ENCODE measurements around the gene TMEM223. TPM values are rescaled to one million over a fixed set of nuclear protein-coding genes. Genes with fewer than 3 reads are reported as not detected.

TMEM223 gene
- polyA plus RNA-seq, 1 donor from 2014 or later: 16.5 TPM

- no peaks in the 10 kb centered on the region for H4K20me1 ChIP-seq (ENCODE audit: insufficient read depth)
- H3K79me2 ChIP-seq (replicated peaks; ENCODE audit: insufficient read depth, low read length): peaks cover 34% of the 10 kb centered on the region
- H3K9me3 ChIP-seq (ENCODE audit: low read length): no peaks in the 10 kb centered on the region
- H3K36me3 ChIP-seq (ENCODE audit: insufficient read depth, low read length): no peaks in the 10 kb centered on the region
- peak within 1 kb of the TSS; percentile 98 for H3K4me3 ChIP-seq (ENCODE audit: low read length)
- H3K4me2 ChIP-seq (ENCODE audit: low read length): peak within 1 kb of the TSS; percentile 80
- TF ChIP-seq RAD21 (conservative IDR thresholded peaks at IDR 0.05) (peak; percentile 31), SMC3 (conservative IDR thresholded peaks at IDR 0.05; ENCODE audit: poor library complexity) (no peak), POLR2AphosphoS5 (IDR thresholded peaks at IDR 0.05) (no peak), MXI1 (conservative IDR thresholded peaks at IDR 0.05; ENCODE audit: poor library complexity, severe bottlenecking) (peak; percentile 72), REST (IDR thresholded peaks at IDR 0.05; ENCODE audit: borderline replicate concordance) (no peak), TAF1 (IDR thresholded peaks at IDR 0.05; ENCODE audit: low read depth) (no peak), EP300 (conservative IDR thresholded peaks at IDR 0.05; ENCODE audit: poor library complexity, severe bottlenecking) (no peak), EZH2 (IDR thresholded peaks at IDR 0.05; ENCODE audit: borderline replicate concordance, insufficient read depth, low read length, poor library complexity, severe bottlenecking) (no peak), CTCF (IDR thresholded peaks at IDR 0.05; ENCODE audit: poor library complexity, severe bottlenecking) (no peak)
- H3K9ac ChIP-seq (ENCODE audit: low read length): peak within 1 kb of the TSS; percentile 95
- H2AFZ ChIP-seq (ENCODE audit: low read depth, low read length): peak within 1 kb of the TSS; percentile 49
- no peaks in the 10 kb centered on the region for H3F3A ChIP-seq (ENCODE audit: insufficient read depth, low read length, poor library complexity, severe bottlenecking)
- H3K27ac ChIP-seq (ENCODE audit: low read length): peak within 1 kb of the TSS; percentile 91
- H3K27me3 ChIP-seq (ENCODE audit: insufficient read depth, low read depth, low read length): no peaks in the 10 kb centered on the region
- H3K9me2 ChIP-seq (ENCODE audit: insufficient read depth, low read length): no peaks in the 10 kb centered on the region
These were observed 40.8 kb upstream of the TMEM223 start, which contains the start of gene TEX54 for GRCh38 chr11:62832336-62833234. TSS of gene TEX54 (minus strand) at chr11:62832841.

GRCh38 chr11:62831520-62832335, 39.9 kb upstream of the TMEM223 start, which contains the start of gene STX5:
TSS of gene STX5 (minus strand) at chr11:62832051. CDS start at chr11:62831243, 808 bp downstream.
- Histone ChIP-seq H3K9ac (ENCODE audit: low read length) (peak within 1 kb of the TSS; percentile 95), H3F3A (ENCODE audit: insufficient read depth, low read length, poor library complexity, severe bottlenecking) (no peaks in the 10 kb centered on the region), H2AFZ (ENCODE audit: low read depth, low read length) (peak within 1 kb of the TSS; percentile 49), H4K20me1 (ENCODE audit: insufficient read depth) (no peaks in the 10 kb centered on the region), H3K27me3 (ENCODE audit: insufficient read depth, low read depth, low read length) (no peaks in the 10 kb centered on the region), H3K9me2 (ENCODE audit: insufficient read depth, low read length) (no peaks in the 10 kb centered on the region), H3K79me2 (replicated peaks; ENCODE audit: insufficient read depth, low read length) (peaks cover 32% of the 10 kb centered on the region), H3K9me3 (ENCODE audit: low read length) (no peaks in the 10 kb centered on the region), H3K4me3 (ENCODE audit: low read length) (peak within 1 kb of the TSS; percentile 98), H3K36me3 (ENCODE audit: insufficient read depth, low read length) (no peaks in the 10 kb centered on the region), H3K27ac (ENCODE audit: low read length) (peak within 1 kb of the TSS; percentile 91), H3K4me2 (ENCODE audit: low read length) (peak within 1 kb of the TSS; percentile 80)
- TF ChIP-seq MXI1 (conservative IDR thresholded peaks at IDR 0.05; ENCODE audit: poor library complexity, severe bottlenecking): peak; percentile 64
- TF ChIP-seq REST (IDR thresholded peaks at IDR 0.05; ENCODE audit: borderline replicate concordance): peak; percentile 94
- TF ChIP-seq RAD21 (conservative IDR thresholded peaks at IDR 0.05): peak; percentile 6
- no peak for TF ChIP-seq EZH2 (IDR thresholded peaks at IDR 0.05; ENCODE audit: borderline replicate concordance, insufficient read depth, low read length, poor library complexity, severe bottlenecking)
- TF ChIP-seq SMC3 (conservative IDR thresholded peaks at IDR 0.05; ENCODE audit: poor library complexity): peak; percentile 30
- no peak for TF ChIP-seq CTCF (IDR thresholded peaks at IDR 0.05; ENCODE audit: poor library complexity, severe bottlenecking)
- peak; percentile 97 for TF ChIP-seq TAF1 (IDR thresholded peaks at IDR 0.05; ENCODE audit: low read depth)
- TF ChIP-seq POLR2AphosphoS5 (IDR thresholded peaks at IDR 0.05): peak; percentile 98
- peak; percentile 58 for TF ChIP-seq EP300 (conservative IDR thresholded peaks at IDR 0.05; ENCODE audit: poor library complexity, severe bottlenecking)

Data from neural cell (in vitro differentiated cells).